GM19397 (cell line): ENCODE data around the gene PRKCE.
"Not testable (repeated sequence)": the region's sequence is repeated elsewhere in the genome, so short reads cannot be mapped to it uniquely, and the experiment has no call there.

Experiments used
- ATAC-seq: cut with Tn5 transposase; IDR thresholded peaks from one replicate; pipeline ENCODE4 v1.9.1; 2021; ENCODE audit warnings: mild to moderate bottlenecking, moderate library complexity; ENCODE audit not compliant: unreplicated experiment

PRKCE gene

DNA sequence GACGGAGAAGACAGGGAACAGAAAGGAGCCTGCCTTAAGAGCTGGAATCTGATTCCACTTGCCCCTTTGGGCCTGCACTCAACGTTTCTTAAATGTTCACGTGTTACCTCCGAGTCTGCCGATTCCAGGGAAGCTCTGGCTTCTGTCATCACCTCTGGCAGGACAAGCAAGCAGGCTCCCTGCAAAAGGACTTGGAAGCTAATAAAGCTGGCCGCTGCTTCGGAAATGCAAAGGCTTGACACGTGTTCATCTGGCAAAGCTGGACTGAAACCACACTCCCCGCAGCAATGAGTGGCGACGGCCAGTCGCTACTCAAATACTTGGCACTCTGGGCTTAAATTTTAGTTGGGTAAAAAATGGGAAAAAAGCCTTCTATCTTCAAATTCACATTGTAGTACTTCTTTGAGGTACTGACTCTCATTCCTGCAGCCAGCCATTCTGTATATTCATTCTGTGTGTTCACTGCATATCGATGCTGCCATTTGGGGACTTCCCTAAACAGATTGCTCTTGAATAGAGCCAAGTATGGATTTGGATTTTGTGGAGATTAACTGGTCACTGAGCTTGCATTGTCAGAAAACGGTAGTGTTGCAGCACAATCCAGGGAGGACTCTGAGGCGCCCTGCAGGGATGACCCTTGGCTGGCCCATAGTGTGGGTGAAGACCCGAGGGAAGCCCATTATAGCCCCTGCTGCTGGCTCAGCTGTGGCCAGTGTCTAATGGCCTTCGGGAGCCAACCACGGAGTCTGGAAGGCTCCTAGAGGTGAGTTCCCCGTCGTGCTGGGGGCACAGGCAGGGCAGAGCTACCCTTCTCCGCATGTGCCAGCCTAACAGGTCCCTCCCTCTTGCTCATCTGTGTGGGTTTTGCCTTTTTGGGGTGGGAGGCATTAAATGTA, 231.5 kb downstream of the PRKCE start:
- no peak for ATAC-seq

DNA sequence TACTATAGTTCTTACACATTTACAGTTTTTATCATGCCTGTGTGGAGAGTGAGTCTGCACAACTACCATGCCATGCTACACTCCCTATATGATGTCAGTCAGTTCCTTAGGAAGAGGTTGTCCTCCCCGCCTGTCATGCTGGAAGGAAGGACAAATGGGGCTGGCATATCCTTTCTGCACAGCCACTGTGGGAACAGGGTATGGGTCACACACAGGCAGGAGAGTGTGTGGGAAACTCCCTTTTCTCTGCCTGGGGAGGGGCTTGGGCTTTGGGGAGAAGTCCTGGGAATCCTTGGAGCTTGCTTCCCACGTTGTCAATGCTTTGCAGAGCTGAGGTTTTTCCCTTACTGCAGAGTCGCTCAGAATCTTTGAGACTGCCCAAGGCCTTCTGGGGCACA, 232.1 kb downstream of the PRKCE start:
- no peak for ATAC-seq

DNA sequence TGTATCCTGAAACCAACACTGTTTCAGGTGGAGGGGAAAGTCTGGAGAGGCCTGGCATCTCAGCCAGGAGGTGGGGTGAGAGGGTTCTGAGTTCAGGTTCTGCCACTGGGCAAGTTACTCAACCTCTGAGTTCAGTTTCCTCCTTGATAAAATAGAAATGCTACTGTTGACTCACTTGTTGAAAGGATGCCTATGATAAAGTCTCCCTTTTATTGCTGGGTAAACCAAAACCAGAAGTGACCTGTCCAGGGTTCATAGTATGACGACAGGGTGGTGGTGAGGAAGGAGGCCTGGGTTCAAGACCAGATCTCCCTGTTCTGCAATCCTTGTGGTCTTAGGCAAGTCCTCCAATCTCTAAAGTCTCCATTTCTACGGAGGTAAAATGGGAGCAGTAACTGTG, 232.7 kb downstream of the PRKCE start:
- ATAC-seq: no peak

DNA sequence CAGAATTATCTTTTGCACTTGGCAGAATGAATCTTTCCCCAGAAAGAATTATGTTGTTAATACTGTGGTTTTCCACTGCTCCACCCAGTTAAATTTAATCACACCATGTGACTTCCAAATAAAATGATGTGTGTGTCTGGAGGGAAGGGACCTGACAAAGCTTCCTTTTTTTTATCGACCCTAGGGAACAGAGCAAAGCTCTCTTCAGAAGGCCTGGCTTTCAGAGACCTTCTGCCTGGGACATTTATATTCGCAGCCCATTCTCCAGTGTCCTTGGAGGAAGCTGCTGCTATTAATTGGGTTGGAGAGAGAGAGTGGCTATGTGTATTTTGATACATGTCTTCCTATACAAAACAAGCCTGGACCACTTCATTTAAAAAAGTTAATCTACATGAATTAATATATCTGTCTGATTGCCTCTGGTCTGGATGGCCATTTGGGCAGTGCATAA, 233.7 kb downstream of the PRKCE start:
- ATAC-seq: no peak

DNA sequence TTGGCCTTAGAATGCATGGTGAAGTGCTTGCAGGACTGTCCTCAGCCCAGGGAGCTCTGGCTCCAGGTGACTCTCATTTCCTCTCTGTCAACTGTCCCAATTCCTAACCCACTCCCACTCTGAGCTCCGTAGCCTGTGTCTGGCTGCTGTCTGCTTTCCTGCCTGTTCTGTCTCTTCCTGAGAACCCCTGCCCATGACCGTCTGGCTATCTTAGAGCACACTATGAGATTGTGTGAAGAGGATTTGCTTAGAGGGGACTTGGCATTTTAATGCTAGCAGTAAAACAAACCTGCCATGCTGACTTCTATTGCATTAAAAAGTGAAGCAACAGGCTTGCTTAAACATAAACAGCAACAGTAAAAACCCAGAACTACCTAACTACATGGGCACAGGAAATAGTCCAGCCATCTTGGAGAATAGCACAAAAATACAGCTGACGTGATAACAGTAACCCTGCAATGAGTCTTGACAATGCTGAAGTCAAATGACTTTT, 234.7 kb downstream of the PRKCE start:
- no peak for ATAC-seq

DNA sequence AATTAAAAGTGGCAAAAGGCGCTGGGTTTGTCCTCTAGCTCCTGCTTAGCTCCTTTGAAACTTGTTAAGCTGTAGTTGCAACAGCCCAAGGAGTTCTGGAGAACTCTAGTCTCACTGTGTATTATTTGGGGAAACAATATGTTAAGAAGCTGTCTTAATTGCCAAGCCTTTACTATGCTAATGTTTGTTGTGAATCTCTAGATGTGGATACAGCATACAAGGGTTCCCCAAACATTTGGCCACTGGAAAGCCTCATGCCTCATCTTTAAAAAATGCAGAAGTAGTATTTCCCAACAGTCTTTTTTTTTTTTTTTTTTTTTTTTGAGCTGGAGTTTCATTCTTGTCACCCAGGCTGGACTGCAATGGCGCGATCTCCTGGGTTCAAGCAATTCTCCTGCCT, 236.7 kb downstream of the PRKCE start:
- no peak for ATAC-seq

- ATAC-seq: no peak
Observed at GRCh38 chr2:45888641-45889040, 237.2 kb downstream of the PRKCE start.

DNA sequence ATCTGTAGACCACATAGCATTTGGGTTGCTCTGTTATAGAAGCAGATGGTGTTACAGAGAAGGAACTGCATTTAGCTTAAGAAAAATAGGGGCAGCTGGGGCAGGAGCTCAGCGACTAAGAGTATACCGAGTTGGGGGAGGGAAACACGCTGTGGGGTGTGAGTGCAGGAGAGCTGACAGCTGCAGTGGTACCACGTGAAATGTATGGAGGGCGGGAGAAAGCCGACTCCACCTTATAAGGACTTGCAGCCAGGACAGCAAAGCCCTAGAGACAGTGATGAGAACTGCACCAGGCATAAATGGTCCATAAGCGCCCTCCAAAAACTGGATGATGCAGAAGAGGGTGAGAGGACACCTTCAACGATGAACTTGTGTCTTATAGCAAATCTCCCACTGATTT, 237.6 kb downstream of the PRKCE start:
- ATAC-seq: peak; percentile 88

DNA sequence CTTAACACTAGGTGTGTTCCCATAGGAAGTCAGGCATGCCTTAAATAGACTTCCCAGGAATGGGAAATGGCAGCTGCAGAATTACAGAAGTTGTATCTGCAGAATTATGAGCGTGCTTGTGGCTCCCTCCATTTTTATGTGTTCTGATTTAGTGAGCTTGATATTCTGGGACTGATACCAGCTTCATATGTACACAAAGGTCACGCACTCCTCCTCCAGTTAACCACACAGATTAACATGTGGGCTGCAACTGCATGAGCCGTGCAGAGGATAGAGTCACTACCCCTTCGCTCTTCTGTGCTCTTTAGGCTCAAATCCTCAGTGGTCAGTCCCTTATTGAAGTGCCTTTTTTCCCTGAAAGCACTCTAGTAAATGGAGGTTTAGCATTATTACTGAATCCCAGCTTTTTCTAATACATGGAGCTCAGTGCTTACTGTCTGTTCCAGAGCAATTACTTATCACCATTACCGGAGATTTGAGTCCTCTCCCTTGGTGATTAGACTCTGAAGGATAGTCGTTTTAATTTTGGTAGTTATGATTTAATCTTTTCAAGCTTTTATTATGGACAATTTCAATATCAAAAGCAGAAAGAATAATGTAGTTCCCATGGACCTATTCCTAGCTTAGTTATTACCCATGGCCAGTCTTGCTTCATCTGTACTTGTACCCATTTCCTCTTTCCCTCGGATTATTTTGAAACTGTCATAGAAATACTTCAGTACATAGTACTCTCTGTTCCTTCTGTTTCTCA, 238.3 kb downstream of the PRKCE start:
- peak; percentile 49 for ATAC-seq

DNA sequence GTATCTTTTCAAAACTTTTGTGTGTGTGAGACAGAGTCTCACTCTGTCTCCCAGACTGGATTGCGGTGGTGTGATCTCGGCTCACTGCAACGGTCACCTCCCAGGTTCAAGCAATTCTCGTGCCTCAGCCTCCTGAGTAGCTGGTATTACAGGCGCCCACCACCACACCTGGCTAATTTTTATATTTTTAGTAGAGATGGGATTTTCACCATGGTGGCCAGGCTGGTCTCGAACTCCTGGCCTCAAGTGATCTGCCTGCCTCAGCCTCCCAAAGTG, 238.8 kb downstream of the PRKCE start:
- ATAC-seq: not testable (repeated sequence)

DNA sequence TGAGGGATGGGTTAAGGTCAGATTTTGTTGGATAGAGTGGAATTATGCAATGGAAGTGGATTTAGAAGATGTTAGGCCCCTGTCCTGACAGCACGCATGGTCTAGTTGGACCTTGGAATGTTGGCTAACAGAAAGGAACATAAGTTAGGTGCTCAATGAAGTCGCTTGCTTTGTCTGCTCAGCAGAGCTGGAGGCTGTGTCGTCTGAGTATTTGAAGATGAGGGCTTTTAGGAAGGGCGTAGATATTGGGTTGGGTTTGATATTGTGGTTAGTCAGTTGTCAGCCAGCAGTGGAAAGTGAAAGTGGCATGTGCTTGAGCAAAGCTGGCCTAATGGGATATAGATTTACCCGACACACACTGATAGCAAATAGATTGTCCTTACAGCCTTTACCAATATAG, 239.3 kb downstream of the PRKCE start:
- no peak for ATAC-seq

DNA sequence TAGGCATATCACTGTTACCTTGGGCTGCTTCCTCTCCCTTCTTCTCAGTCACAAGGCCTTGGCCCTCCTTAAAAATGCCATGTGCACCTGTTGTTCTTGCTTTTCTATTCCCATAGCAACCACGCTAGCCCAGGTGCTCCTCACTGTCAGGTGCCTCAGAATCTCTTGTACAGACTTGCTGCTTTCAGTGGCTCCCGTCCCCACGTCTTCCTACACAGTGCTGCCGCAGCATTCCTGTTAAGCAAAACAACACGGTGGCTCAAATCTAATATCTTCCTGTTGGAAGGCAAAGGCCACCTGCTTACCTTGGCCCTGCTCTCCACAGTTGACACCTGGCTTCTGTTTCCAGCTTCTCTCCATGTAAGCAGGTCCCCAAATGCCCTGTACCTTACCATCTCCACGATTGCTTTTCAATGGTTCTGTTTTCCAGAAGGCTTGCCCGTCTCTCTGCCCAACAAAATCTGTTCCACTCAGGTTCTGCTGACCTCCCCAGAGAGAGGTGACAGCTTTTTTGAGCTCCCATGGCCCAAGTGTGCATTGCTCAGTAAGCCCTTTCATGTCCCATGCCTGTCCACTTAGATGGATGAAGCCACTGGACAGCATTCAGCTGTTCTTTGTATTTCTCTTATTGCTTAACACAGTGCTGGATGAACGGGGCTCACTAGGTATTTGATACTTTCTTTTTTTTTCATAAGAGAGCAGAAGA, 240.4 kb downstream of the PRKCE start:
- no peak for ATAC-seq

DNA sequence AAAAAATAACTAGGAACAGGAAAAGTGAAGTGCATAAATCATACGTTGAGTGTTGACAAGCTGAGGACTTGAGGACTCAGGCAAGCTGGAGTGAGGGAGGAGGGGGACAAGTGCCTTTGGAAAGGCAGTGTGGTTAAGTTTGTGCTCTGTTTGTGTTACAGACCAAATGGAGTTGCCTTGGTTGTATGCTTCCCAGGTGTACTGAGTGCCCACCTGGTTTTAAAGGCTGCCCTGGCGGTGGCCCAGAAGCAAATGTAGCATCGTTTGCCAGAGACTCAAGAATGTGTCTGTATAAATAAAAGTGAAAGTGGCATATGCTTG, 240.9 kb downstream of the PRKCE start:
- no peak for ATAC-seq

DNA sequence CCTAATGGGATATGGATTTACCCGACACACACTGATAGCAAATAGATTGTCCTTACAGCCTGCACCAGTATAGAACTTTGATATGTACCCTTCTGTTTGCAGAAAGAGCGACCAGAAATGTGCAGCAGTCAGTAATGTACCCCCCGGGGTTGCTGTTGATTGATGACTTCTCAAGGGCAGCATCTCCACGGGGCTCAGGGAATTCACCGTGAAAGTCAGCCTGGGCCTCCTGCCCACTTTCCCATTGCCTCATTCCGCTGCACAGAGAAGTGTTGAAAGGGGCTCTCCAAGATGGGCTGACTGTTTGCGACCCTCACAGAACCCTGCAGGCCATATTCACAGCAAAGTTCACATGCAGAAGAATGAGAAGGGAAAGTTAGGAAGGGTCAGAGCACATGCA, 241.3 kb downstream of the PRKCE start:
- no peak for ATAC-seq

GRCh38 chr2:45894211-45894610, 242.7 kb downstream of the PRKCE start:
- ATAC-seq: no peak

GRCh38 chr2:45895241-45895861, 243.9 kb downstream of the PRKCE start:
- no peak for ATAC-seq

DNA sequence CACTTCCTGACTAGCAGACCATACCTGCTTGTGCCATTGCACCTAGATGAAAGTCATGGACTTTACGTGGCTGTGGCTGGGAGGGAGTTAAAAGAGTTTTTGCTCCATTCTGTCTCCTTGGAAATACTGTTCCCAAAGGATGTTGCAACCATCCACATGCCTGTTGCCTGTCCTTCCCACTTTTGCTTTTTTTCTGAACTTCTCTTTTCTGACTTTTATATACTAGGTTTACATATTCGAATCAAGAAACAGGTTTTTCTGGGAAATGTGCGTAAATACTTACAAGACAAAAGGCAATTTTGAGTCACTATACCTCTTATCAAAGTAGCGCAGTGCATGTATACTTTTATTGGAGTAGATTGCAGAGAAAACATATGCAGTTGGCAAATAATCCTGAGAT, 244.8 kb downstream of the PRKCE start:
- no peak for ATAC-seq

GRCh38 chr2:45897842-45898241, 246.4 kb downstream of the PRKCE start:
- ATAC-seq: no peak

GRCh38 chr2:45898819-45899218, 247.3 kb downstream of the PRKCE start:
- ATAC-seq: no peak

DNA sequence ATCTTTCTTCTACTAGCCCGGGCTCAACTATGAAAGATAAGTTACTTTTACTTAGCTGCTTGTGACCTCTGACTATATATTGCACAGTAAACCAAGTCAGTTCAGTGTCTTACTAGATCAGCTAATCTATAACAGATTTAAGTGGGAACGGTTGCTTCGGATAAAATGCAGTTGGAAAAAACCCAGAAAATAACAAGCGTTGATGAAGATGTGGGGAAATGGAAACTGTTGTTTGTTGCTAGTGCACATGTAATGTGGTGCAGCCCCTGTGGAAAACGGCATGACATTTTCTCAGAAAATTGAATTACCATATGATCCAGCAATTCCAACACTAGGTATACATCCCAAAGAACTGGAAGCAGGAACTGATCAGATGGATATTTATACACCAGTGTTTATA, 248.5 kb downstream of the PRKCE start:
- no peak for ATAC-seq

- ATAC-seq: no peak
Observed at GRCh38 chr2:45901468-45902032, 250.1 kb downstream of the PRKCE start.
